ENCODE data around the gene TMEM94. TPM values are rescaled to one million over a fixed set of nuclear protein-coding genes. Genes with fewer than 3 reads are reported as not detected.

The TMEM94 gene
- total RNA-seq, 4 donors from 2014 or later: 31.0 to 50.3 (median 42.8) TPM

DNA sequence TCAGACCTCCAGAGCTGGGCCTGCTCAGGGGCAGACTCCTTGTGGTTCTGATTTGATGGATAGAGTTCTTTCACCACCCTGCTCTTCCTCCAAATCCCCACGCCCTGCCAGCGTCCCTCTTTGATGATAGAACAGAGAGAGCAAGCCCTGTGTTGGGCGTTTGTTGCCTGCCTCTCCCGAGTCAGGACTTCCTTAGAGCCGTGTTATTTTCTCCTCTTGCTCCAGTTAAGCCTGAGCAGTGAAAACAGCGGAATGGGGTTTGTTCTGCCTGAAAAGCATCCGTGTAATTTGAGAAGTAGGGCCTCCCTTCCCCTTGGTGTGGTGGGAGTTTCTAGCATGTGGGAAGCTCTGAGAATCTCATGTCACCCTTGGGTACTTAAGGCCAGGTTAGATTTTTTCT is 22.1 kb downstream of the TMEM94 start:
- no peak for TF ChIP-seq POLR2A (IDR thresholded peaks at IDR 0.05)
- TF ChIP-seq POLR2AphosphoS5 (IDR thresholded peaks at IDR 0.05): no peak
- TF ChIP-seq, protein P1, sequence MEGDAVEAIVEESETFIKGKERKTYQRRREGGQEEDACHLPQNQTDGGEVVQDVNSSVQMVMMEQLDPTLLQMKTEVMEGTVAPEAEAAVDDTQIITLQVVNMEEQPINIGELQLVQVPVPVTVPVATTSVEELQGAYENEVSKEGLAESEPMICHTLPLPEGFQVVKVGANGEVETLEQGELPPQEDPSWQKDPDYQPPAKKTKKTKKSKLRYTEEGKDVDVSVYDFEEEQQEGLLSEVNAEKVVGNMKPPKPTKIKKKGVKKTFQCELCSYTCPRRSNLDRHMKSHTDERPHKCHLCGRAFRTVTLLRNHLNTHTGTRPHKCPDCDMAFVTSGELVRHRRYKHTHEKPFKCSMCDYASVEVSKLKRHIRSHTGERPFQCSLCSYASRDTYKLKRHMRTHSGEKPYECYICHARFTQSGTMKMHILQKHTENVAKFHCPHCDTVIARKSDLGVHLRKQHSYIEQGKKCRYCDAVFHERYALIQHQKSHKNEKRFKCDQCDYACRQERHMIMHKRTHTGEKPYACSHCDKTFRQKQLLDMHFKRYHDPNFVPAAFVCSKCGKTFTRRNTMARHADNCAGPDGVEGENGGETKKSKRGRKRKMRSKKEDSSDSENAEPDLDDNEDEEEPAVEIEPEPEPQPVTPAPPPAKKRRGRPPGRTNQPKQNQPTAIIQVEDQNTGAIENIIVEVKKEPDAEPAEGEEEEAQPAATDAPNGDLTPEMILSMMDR (IDR thresholded peaks at IDR 0.05): no peak
- TF ChIP-seq EP300 (IDR thresholded peaks at IDR 0.05): no peak
- no peaks in the 10 kb centered on the region for H3K9me3 ChIP-seq
- WGBS, 2 donors (ENCODE audit: low coverage in 1 of 2): 52% methylated on average over 7 of the region's 7 CpGs; no CpG with 5 or more reads in 1 of the 2 donors
- H3K27ac ChIP-seq: peak overlapping the region in 2 of 4 donors; percentile 18 to 43
- H3K36me3 ChIP-seq: peaks cover 0 to 1% of the 10 kb centered on the region in 2 donors
- ATAC-seq: no peak
- H3K4me1 ChIP-seq: peaks cover 3 to 82% (median 37%) of the 10 kb centered on the region in 3 donors
- no peaks in the 10 kb centered on the region for H3K27me3 ChIP-seq
- H3K4me3 ChIP-seq: no peak overlapping the region

DNA sequence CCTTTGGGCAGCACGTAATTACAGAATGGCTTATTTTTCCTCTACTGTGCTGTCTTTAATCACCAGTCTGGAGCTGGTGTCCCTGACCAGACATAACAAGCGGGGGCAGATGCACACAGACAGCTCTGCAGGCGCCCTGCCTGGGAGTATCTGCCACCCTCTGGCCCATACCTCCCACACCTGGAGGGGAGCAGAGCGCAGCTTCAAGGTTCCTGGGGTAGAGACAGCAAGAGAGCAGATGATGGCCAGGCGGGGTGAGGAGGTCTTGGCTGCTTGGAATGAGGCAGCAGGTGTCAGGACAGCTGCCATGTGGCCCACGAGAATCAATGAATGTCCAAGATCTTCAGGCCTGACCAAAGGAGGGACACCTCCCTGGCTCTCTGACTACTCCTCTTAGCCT is 23.8 kb downstream of the TMEM94 start:
- no peak overlapping the region for H3K27ac ChIP-seq
- 85 to 100% methylated on average over 2 of the region's 6 CpGs for WGBS, 2 donors (ENCODE audit: low coverage in 1 of 2)
- ATAC-seq: no peak
- no peaks in the 10 kb centered on the region for H3K9me3 ChIP-seq
- TF ChIP-seq POLR2A (IDR thresholded peaks at IDR 0.05) (no peak), EP300 (IDR thresholded peaks at IDR 0.05) (no peak), POLR2AphosphoS5 (IDR thresholded peaks at IDR 0.05) (no peak)
- TF ChIP-seq, protein P1 (IDR thresholded peaks at IDR 0.05): no peak
- H3K4me3 ChIP-seq: no peak overlapping the region
- peaks cover 3 to 73% (median 28%) of the 10 kb centered on the region in 3 donors for H3K4me1 ChIP-seq
- no peaks in the 10 kb centered on the region for H3K27me3 ChIP-seq
- peaks cover 0 to under 1% of the 10 kb centered on the region in 2 donors for H3K36me3 ChIP-seq

DNA sequence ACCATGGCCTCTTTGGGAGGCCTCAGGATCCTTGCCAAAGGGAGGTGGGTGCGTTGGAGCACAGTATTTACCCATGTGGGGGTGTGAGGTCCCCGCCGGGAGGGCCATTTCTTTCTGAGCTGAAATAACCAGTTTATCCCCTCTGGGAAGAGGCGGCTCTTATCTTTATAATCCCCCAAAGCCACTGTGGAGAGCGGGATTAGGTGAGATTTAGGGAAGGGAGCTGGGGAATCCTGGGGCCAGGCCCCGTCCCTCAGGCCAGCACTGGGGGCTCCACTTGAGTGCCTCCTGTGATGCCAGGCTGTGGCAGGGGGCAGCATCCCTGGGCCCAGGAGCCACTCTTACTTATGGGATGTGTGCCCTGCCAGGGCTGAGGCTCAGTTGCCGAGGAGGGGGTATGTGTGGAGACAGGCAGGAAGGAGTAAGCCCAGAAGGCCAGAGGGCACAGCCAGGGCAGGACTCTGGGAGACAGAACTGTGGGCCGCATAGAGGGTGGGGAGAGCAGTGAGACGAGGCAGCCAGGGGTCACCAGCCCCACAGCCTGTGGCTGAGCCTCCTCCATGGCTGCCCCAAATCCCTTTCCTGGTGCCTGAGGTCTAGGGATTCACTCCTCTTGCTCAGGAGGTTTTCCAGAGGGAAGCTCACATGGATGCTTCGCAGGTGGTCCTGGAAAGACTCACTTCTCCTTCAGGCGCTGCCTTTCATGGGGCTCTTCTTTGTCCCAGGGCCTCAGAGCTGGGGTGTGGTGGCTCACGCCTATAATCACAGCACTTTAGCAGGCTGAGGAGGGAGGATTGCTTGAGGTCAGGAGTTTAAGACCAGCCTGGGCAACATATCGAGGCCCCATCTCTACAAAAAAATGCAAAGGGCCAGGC is 25.0 kb downstream of the TMEM94 start:
- Histone ChIP-seq H3K4me3 (no peak overlapping the region), H3K27me3 (no peaks in the 10 kb centered on the region), H3K4me1 (peaks cover 3 to 73% (median 17%) of the 10 kb centered on the region in 3 donors), H3K36me3 (peaks cover 0 to 12% of the 10 kb centered on the region in 2 donors), H3K9me3 (no peaks in the 10 kb centered on the region), H3K27ac (peak overlapping the region in 1 of 4 donors; percentile 20)
- TF ChIP-seq POLR2AphosphoS5 (IDR thresholded peaks at IDR 0.05) (no peak), EP300 (IDR thresholded peaks at IDR 0.05) (no peak), POLR2A (IDR thresholded peaks at IDR 0.05) (no peak)
- TF ChIP-seq, protein P1 (IDR thresholded peaks at IDR 0.05): no peak
- 100% methylated on average over 1 of the region's 13 CpGs; no CpG with 5 or more reads in 1 of the 2 donors for WGBS, 2 donors (ENCODE audit: low coverage in 1 of 2)
- ATAC-seq: peak; percentile 11

DNA sequence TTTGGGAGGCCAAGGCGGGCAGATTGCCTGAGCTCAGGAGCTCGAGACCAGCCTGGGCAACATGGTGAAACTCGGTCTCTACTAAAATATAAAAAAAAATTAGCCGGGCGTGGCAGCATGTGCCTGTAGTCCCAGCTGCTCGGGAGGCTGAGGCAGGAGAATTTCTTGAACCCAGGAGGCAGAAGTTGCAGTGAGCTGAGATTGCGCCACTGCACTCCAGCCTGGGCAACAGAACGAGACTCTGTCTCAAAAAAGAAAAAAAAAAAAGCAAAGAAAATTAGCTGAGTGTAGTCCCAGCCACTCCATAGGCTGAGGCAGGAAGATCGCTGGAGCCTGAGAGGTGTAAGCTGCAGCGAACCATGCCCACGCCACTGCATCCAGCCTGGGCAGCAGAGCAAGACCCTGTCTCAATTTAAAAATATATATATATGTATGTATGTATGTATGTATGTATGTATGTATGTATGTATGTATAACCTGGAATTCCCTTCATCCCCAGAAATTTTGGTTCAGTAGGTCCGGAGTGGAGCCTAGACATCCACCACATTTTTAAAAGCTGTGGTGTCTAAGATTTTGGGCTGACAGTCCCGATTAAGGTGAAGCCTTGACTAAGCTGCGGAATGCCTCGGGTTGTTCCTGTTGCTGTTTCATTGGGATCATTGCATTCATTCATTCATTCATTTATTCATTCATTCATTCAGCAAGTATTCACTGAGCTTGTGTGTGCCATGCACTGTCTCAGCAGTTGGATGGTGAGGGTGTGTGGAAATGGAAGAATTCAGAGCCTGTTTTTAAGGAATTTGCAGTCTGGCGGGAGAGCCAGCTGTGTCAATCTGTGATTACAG is 25.9 kb downstream of the TMEM94 start:
- TF ChIP-seq, protein P1 (IDR thresholded peaks at IDR 0.05): no peak
- no peak for TF ChIP-seq POLR2AphosphoS5 (IDR thresholded peaks at IDR 0.05)
- TF ChIP-seq EP300 (IDR thresholded peaks at IDR 0.05): no peak
- no peak for TF ChIP-seq POLR2A (IDR thresholded peaks at IDR 0.05)
- peak overlapping the region in 2 of 4 donors; percentile 20 to 27 for H3K27ac ChIP-seq

More for the DNA sequence above, 25.9 kb downstream of the TMEM94 start:
- no peaks in the 10 kb centered on the region for H3K9me3 ChIP-seq
- H3K4me1 ChIP-seq: peaks cover 0 to 73% (median 9%) of the 10 kb centered on the region in 3 donors
- ATAC-seq: no peak
- H3K27me3 ChIP-seq: no peaks in the 10 kb centered on the region
- 76 to 78% methylated on average over 8 to 9 of the region's 16 CpGs for WGBS, 2 donors (ENCODE audit: low coverage in 1 of 2)
- no peak overlapping the region for H3K4me3 ChIP-seq
- H3K36me3 ChIP-seq: peaks cover 0 to 14% of the 10 kb centered on the region in 2 donors

Data from gastroesophageal sphincter (tissue), 4 donors.